ENCODE measurements around the gene RAG1.

GRCh38 chr11:36557991-36558390 is 9.8 kb upstream of the RAG1 start:
- TF ChIP-seq CTCF (IDR thresholded peaks at IDR 0.05; ENCODE audit: poor library complexity, severe bottlenecking) (no peak), TAF1 (IDR thresholded peaks at IDR 0.05; ENCODE audit: low read depth) (no peak), EZH2 (IDR thresholded peaks at IDR 0.05; ENCODE audit: borderline replicate concordance, insufficient read depth, low read length, poor library complexity, severe bottlenecking) (no peak)
